Esophagus squamous epithelium (tissue), 5 donors: ENCODE measurements around the gene MYBPC2. TPM values are rescaled to one million over a fixed set of nuclear protein-coding genes. Genes with fewer than 3 reads are reported as not detected.

Experiments
- DNase-seq: peaks from one replicate; lab custom pipeline; 2025; lab: John Stamatoyannopoulos, UW
- H3K27ac ChIP-seq, 4 donors: fragments of 200-600 bp; sonication (generic); one replicate each; pipeline ENCODE4 v1.5.1; 2016 to 2019; ENCODE audit warnings: mild to moderate bottlenecking in 1 of 4
- H3K27me3 ChIP-seq, 4 donors: fragments of 200-600 bp; sonication (generic); 1 replicate in 3 of 4; 2 replicates in 1 of 4; pipeline versions ENCODE4 v1.5.1 to v1.6.0; 2017 to 2021; ENCODE audit warnings: antibody characterized with exemption in 1 of 4
- H3K36me3 ChIP-seq, 3 donors: fragments of 200-600 bp; sonication (generic); one replicate each; pipeline ENCODE4 v1.5.1; 2016 to 2019
- H3K4me1 ChIP-seq, 3 donors: fragments of 200-600 bp; sonication (generic); one replicate each; pipeline ENCODE4 v1.5.1; 2017 to 2019
- H3K4me3 ChIP-seq, 4 donors: fragments of 200-600 bp; sonication (generic); 1 replicate in 3 of 4; 2 replicates in 1 of 4; pipeline ENCODE4 v1.5.1; 2016 to 2019; ENCODE audit warnings: mild to moderate bottlenecking in 2 of 4, moderate library complexity in 1 of 4
- H3K9me3 ChIP-seq, 3 donors: fragments of 200-600 bp; sonication (generic); one replicate each; pipeline ENCODE4 v1.5.1; 2016 to 2019
- POLR2A ChIP-seq, 4 donors: fragments of 450-650 bp; IDR thresholded peaks; one replicate each; pipeline ENCODE4 v1.6.1; 2017; ENCODE audit warnings: antibody characterized with exemption in 4 of 4, mild to moderate bottlenecking in 4 of 4, moderate library complexity in 3 of 4
- WGBS, 2 donors: methylation state at CpG; one replicate each; pipeline ENCODE4 v1.1.5; 2018; 5-methylcytosine and 5-hydroxymethylcytosine counted together
- intact Hi-C: fragments of 100-400 bp; cut with DNase I; formaldehyde crosslinking; loops from one replicate; pipeline ENCODE4 v1.15.0; 2022
- total RNA-seq, 4 donors: library from RNA; depleted of rRNA; stranded (reverse); fragments of >200 nt; gene quantifications; one replicate each; pipeline ENCODE4 v1.1.0, GENCODE V29; 2016
- TF ChIP-seq, protein P1 (sequence below), 6 experiments: fragments of 450-650 bp in 4 of 6; fragments of 200-600 bp in 2 of 6; sonication (generic) in 2 of 6; IDR thresholded peaks; one replicate each; pipeline ENCODE4 v1.5.1; 2016 to 2019; ENCODE audit warnings: antibody characterized with exemption in 6 of 6, mild to moderate bottlenecking in 4 of 6, moderate library complexity in 4 of 6
- donor health status: DM: yes; HTN: yes; CAD: no.

MYBPC2 gene
- total RNA-seq, 4 donors from 2014 or later, result 0.19 TPM; not detected in 3

DNA sequence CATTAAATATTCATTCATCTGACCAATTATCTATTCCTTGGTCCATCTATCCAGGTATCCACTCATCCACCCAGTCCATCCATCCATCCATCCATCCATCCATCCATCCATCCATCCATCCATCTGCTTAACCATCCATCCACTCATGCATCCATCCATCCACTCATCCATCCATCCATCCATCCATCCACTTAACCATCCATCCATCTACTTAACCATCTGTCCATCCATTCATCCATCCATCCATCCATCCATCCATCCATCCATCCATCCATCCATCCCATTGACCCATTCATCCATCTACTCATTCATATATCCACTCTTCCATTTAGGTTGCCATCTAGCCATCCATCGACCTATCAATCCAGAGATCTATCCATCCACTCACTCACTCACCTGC is 11.4 kb downstream of the MYBPC2 start:
- no peak for DNase-seq
- Histone ChIP-seq H3K27ac (no peak overlapping the region), H3K27me3 (no peaks in the 10 kb centered on the region), H3K36me3 (no peaks in the 10 kb centered on the region), H3K4me1 (no peaks in the 10 kb centered on the region), H3K9me3 (no peaks in the 10 kb centered on the region), H3K4me3 (no peak overlapping the region)
- TF ChIP-seq POLR2A (IDR thresholded peaks at IDR 0.05), result no peak
- TF ChIP-seq, protein P1, sequence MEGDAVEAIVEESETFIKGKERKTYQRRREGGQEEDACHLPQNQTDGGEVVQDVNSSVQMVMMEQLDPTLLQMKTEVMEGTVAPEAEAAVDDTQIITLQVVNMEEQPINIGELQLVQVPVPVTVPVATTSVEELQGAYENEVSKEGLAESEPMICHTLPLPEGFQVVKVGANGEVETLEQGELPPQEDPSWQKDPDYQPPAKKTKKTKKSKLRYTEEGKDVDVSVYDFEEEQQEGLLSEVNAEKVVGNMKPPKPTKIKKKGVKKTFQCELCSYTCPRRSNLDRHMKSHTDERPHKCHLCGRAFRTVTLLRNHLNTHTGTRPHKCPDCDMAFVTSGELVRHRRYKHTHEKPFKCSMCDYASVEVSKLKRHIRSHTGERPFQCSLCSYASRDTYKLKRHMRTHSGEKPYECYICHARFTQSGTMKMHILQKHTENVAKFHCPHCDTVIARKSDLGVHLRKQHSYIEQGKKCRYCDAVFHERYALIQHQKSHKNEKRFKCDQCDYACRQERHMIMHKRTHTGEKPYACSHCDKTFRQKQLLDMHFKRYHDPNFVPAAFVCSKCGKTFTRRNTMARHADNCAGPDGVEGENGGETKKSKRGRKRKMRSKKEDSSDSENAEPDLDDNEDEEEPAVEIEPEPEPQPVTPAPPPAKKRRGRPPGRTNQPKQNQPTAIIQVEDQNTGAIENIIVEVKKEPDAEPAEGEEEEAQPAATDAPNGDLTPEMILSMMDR (IDR thresholded peaks at IDR 0.05), result no peak
- intact Hi-C loops, result no loop called here
- WGBS, 2 donors, result 50 to 74% methylated on average over 1 of the region's 1 CpG

DNA sequence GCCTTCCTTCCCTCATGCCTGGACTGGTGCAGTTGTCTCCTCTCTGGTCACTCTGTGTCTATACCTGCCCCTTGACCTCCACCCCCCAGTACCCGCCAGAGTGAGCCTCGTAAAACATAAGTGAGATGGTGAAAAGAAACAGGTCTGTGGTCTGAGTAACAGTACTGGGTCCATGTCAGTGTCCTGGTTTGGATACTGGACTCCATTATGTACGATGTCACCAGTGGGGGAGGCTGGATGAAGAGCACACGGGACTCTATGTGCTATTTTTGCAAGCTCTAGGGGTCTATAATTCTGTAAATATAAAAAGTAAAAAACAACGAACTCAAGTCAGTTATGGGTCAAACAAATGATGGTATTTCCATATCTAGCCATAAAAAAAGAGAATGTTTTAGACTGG is 14.4 kb downstream of the MYBPC2 start:
- Histone ChIP-seq H3K27ac (no peak overlapping the region), H3K9me3 (no peaks in the 10 kb centered on the region), H3K36me3 (no peaks in the 10 kb centered on the region), H3K27me3 (peaks cover 0 to 19% (median 0%) of the 10 kb centered on the region in 4 donors), H3K4me3 (no peak overlapping the region), H3K4me1 (no peaks in the 10 kb centered on the region)
- 72 to 81% methylated on average over 5 of the region's 5 CpGs for WGBS, 2 donors
- intact Hi-C loops, result no loop called here
- TF ChIP-seq, protein P1 (IDR thresholded peaks at IDR 0.05), result no peak
- no peak for TF ChIP-seq POLR2A (IDR thresholded peaks at IDR 0.05)
- DNase-seq, result no peak

DNA sequence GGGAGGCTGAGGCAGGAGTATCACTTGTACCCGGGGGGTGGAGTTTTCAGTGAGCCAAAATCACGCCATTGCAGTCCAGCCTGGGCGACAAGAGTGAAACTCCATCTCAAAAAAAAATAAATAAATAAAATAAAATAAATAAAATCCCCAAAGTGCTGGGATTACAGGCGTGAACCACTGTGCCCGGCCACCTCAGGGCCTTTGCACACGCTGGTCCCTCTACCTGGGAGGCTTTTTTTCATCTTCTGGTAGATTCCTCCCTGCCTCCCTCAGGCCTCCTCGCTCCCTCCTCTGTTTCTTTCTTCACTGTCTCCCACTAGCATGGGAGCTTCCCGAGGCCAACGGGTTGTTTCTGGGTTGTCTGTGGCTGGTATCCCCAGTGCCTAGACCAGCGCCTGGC is 15.1 kb downstream of the MYBPC2 start:
- peaks cover 0 to 19% (median 0%) of the 10 kb centered on the region in 4 donors for H3K27me3 ChIP-seq
- H3K4me3 ChIP-seq, result no peak overlapping the region
- H3K9me3 ChIP-seq, result no peaks in the 10 kb centered on the region
- intact Hi-C loops, result no loop called here
- H3K4me1 ChIP-seq, result no peaks in the 10 kb centered on the region
- no peak for TF ChIP-seq POLR2A (IDR thresholded peaks at IDR 0.05)
- TF ChIP-seq, protein P1 (IDR thresholded peaks at IDR 0.05), result no peak
- H3K36me3 ChIP-seq, result no peaks in the 10 kb centered on the region
- DNase-seq, result no peak
- 86% methylated on average over 9 of the region's 10 CpGs for WGBS, 2 donors
- no peak overlapping the region for H3K27ac ChIP-seq

DNA sequence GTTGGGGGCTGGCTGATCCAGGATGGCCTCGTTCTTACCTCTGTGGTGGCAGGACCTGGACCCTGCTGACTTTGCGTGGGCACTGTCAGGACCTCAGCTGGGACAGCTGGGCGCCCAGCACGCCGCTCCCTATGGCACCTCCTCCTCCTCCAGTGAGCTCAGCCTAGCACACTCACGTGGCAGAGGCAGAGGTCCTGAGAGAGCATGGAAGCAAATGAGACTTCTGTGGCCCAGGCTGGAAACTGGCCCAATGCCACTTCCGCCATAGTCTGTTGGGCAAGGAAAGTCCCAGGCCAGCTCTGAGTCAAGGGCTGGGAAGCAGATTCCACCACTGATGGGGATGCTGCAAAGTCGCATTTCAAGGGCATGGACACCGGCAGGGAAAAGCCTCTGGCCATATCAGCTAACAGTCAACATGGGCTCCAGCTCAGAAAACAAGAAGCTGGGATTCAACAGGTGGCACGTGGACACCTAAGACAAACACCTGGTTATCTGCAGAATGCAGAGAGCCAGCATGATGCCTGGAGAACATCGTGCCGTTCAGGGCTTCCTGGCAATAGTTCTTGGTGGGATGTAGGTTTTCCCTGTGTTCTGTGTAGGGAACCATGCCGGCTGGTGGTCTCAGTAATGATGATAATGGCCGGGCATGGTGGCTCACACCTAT is 16.7 kb downstream of the MYBPC2 start:
- H3K9me3 ChIP-seq, result no peaks in the 10 kb centered on the region
- no peak for DNase-seq
- H3K27ac ChIP-seq, result no peak overlapping the region
- no peaks in the 10 kb centered on the region for H3K36me3 ChIP-seq
- TF ChIP-seq, protein P1 (IDR thresholded peaks at IDR 0.05), result no peak
- no peak for TF ChIP-seq POLR2A (IDR thresholded peaks at IDR 0.05)
- intact Hi-C loops, result no loop called here
- WGBS, 2 donors, result 0 to 45% methylated on average over 1 to 4 of the region's 14 CpGs
- H3K4me1 ChIP-seq, result no peaks in the 10 kb centered on the region
- H3K4me3 ChIP-seq, result no peak overlapping the region
- H3K27me3 ChIP-seq, result peaks cover 0 to 19% (median 0%) of the 10 kb centered on the region in 4 donors

DNA sequence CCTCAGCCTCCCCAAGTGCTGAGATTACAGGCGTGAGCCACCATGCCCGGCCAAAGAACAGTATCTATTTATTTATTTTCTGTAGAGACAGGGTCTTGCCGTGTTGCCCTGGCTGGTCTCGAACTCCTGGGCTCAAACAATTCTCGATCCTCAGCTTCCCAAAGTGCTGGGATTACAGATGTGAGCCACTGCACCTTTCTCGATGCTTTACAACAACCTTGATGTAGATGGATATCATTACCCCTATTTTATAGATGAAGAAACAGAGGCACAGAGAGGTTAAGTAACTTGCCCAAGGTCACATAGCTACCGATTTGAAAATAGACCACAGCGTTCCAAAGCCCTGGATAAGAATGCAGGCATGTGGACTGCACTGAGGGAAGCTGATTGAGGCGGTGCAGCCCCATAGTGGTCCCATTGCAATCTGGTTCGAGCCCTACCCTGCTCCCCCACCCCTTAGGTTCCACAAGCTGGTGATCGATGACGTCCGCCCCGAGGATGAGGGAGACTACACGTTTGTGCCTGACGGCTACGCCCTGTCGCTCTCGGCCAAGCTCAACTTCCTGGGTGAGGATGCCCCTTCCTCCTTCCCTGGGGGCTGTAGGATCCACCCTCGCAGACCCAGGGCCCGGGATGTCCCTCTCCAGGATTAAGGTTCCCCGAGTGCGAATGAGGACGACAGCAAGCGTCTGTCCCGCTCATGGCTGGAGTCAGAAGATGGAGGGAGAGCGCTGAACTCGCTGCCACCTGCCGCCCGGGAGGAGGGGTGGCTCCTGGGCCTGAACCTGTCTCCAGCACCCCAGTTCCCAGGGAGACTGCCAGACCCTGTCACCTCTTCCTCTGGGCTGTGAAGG is 17.9 kb downstream of the MYBPC2 start:
- H3K4me3 ChIP-seq, result no peak overlapping the region
- H3K27ac ChIP-seq, result no peak overlapping the region
- peaks cover 0 to 24% (median 0%) of the 10 kb centered on the region in 4 donors for H3K27me3 ChIP-seq
- WGBS, 2 donors, result 50 to 70% methylated on average over 10 to 22 of the region's 30 CpGs
- no peaks in the 10 kb centered on the region for H3K9me3 ChIP-seq
- H3K36me3 ChIP-seq, result no peaks in the 10 kb centered on the region
- TF ChIP-seq POLR2A (IDR thresholded peaks at IDR 0.05), result no peak
- no peaks in the 10 kb centered on the region for H3K4me1 ChIP-seq
- intact Hi-C loops, result no loop called here
- DNase-seq, result no peak
